HG02943 (cell line): ENCODE measurements around the gene XIRP2.

Experiments used
- ATAC-seq: cut with Tn5 transposase; IDR thresholded peaks from one replicate; pipeline ENCODE4 v1.9.1; 2021; ENCODE audit warnings: mild to moderate bottlenecking, low read depth, moderate library complexity; ENCODE audit not compliant: unreplicated experiment

The XIRP2 gene

DNA sequence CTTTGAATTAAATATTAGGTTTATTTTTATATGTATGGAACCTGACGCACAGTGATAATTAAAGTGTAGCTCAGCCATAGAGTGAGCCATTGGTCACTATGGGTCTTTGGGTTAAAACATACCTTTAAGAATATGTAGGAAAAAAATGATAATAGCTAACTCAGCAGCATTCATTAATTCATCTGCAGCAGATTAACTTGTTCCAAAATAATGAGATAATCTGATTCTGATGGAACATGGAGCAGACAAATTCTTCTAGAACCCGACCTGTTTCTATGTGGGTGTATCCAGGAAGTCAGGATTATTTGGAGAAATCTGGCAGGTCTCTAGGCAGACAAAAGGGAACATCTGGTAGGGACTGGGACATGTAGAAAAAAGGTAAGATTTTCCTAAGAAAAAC lies at the start of gene XIRP2:
Gene XIRP2 (plus strand): TSS at position 301 of the 400 bp plus-strand sequence. CDS start 15,003 bp downstream, outside the sequence.
- no peak for ATAC-seq

DNA sequence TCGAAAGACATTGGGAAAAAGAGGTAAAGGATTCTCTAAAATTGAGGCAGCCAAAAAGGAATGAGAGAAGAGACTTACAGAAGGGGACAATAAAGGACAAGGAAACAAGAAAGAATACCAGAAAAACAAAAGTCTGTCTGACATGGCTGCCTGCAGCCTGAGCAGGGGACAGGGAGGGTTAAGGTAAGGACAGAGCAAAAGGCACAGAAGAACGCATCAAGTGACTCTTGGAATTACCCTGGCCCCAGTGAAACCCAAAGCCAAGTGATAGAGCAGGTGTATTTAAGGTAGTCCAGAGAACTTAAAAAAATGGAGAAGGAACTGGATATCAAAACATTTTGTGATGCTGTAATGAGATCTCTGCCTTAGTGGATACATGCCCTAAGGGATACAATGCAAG lies 47.1 kb upstream of the XIRP2 start:
- no peak for ATAC-seq

DNA sequence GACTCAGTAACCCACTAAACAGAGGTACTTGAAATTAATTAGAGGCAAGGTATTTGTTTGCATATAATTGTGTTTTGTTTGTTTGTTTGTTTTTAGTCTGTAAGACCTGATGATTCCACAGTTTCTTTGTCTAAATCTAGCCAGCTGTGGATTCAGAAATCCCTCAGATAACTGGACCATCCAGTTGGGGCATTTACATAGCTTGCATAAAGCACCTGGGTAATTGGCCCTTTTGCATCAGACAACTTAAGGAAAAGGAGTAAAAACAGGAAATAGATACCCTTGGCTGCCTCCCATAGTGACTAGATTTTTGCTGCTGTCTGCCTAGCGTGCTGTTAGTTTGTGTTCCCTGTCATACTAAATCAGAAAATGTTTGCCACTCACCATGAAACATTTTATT lies 46.6 kb upstream of the XIRP2 start:
- no peak for ATAC-seq

DNA sequence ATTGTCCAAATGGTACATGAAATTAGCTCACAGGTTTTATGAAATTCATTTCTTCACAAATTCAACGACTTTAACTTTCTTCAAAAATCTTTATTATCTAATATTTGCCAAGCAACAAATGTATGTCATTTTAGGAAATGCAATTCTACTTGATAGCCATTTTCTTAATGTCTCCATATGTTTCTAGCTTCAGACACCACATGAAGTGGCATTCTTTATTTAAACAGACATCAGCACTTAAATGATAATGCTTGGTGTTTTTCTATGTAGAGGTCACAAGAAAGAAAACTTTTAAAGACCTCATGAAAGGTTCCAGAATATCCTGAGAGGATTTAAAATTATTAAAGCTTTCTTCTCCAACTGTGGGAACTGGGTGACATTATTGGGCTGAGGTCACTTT lies 44.2 kb upstream of the XIRP2 start:
- no peak for ATAC-seq

GRCh38 chr2:166862468-166863132 lies 25.7 kb upstream of the XIRP2 start:
- ATAC-seq: no peak

- no peak for ATAC-seq
Measured at GRCh38 chr2:166867874-166868514, 20.3 kb upstream of the XIRP2 start.

GRCh38 chr2:166870346-166870745 lies 17.9 kb upstream of the XIRP2 start:
- no peak for ATAC-seq

GRCh38 chr2:166881177-166881576 lies 7.1 kb upstream of the XIRP2 start:
- no peak for ATAC-seq

DNA sequence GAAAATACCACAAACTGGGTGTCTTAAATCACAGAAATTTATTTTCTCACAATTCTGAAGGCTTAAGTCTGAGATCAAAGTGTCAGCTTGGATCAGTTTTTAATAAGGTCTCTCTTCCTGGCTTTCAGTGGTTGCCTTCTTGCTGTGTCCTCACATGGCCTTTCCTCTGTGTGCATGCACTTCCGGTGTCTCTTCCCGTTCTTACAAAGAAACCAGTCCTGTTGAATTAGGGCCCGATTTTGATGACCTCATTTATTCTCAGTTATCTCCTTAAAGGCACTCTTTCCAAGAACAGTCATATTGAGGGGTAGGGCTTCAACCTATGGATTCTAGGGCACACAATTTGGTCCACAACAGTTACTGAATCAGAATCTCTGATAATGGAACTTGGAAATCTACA lies 5.4 kb upstream of the XIRP2 start:
- no peak for ATAC-seq

DNA sequence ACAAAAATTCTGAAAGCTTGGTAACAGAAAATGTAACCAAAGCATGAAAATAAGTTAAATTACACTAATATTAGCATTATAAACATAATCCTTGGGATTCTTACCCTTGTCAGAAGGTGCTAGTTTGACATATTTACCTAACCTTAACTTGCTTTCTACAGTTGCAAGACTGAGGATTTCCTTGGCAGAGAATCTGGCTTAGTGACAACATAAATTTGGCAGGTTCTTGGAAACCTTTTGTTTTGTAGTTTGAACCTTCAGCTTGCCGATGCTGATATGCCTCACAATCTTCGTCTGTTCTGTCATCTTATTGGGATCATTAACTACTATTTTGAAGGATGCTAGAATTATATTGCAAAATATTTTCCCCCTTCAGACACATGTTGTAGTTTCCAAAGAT lies 3.4 kb downstream of the XIRP2 start:
- ATAC-seq: no peak

DNA sequence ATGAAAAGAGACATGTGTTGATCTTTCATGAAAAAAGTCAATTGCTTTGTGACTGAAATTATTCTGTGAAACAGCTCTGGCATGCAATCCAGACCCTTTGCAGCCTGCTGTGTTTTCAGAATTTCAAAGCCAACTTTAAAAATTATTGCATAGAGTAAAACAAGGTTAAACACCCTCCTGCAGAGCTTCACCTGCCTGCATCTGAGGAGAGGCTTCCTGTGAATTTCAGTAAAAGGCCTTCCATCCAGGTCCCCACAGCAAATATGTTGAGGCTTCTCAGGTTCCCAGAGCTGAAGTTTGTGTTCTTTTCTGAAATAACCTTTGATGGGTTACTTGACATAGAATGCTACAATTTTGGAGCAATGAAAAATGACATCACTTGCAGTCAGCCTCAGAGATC lies 4.1 kb downstream of the XIRP2 start:
- no peak for ATAC-seq

- ATAC-seq: no peak
Measured at GRCh38 chr2:166895243-166895642, 7.0 kb downstream of the XIRP2 start.

GRCh38 chr2:166897666-166898065 lies 9.4 kb downstream of the XIRP2 start:
- ATAC-seq: no peak

GRCh38 chr2:166899676-166900075 lies 11.4 kb downstream of the XIRP2 start:
- ATAC-seq: no peak

DNA sequence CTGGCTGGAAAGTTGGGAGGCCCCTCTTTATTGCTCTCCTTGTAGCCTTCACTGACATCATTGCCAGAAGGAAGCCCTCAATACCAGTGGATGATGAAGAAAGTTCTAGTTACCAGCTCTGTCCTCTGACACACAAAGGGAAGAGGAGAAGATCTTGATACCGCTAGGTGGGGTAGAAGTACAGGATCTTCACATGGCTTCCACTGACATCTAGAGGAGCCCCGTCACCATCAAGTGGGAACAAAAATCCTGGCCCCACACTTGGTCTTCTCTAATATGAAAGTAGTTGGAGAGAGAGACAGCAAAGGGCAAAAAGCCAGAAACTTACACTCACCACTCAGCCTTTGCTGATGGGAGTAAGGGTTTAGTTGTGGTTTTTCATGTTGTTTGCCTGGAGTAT lies 12.4 kb downstream of the XIRP2 start:
- no peak for ATAC-seq

DNA sequence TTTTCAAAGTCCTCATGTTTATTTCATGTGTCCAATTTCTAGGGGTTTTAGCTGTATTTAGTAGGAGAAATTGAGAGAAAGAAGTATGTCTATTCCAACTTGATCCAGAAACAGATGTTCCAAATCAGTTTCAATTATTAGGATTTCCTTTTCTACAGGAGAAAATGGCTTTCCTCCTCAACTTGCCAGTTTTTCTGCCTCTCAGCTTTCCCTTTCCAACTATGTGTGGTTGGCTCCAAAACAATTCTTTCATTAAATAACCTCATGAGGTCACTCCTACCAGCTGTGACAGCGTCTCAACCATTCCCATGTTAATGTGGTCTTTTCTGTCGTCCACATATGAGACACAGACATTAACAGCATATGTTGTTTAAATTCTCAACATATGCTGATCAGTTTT lies 13.1 kb downstream of the XIRP2 start:
- no peak for ATAC-seq

- no peak for ATAC-seq
Measured at GRCh38 chr2:166916987-166917386, 28.7 kb downstream of the XIRP2 start.

DNA sequence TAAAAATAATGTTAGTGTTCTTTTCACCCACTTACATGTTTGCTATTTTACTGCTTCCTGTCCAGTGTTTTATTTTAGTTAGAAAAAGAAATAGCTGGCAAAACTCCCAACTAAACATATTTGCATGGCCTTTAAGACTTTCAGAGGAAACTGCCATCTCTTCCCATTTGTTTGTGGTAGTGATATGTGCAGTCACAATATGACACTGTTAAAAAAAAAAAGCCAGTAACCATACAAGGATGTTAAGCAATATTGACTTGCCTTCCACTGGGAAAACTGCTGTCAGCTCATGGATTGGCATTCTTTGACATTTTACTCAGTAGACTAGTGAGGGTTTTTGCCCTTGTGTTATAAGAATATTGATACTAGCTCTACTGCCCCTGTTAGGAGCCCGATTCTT lies 29.1 kb downstream of the XIRP2 start:
- no peak for ATAC-seq

DNA sequence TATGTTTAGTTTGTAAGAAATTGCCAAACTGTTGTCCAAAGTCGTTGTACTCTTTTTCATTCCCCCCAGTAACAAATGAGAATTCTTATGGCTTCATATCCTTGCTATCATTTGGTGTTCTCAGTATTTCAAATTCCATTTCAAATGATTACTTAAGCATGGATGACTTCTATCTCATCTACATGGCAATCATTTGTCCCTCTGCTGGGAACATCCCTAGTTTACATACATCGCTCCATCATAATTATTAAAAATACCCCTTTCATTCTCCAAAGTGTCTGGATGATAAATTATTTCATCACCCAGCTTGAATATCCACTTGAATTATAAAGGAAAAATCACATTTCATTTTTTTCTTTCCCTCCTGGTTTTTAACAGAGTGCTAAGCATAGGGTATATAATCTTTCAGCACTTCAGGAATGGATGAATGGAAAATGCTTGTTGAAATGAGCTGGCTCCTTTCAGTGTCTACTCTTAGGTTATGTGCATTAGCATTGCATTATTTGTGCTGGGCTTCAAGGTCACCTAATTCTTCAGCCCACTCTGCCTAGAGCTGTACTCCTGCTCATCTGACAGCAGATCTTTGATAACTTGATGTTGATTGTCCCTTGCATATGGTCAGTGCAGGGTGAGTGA lies 33.1 kb downstream of the XIRP2 start:
- ATAC-seq: no peak

DNA sequence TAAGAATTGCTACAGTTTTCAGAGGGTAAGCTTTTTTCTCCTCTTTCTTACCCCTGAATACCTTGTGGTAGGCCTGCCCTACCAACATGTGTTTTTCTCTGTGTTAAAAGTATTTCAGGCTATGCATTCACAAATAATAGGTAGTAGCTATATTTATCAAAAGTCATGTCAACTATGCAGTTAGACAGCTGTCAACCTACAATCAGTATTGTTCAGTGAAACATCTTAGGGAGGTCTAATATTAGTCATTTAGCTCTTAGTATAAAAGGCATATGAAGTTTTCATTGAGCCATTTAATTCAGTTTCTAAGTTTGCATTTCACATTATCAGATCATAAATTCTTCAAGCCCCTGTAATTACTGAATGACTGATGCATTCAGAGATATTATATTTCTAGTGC lies 36.7 kb downstream of the XIRP2 start:
- ATAC-seq: no peak

- ATAC-seq: no peak
Measured at GRCh38 chr2:166926657-166927056, 38.4 kb downstream of the XIRP2 start.

DNA sequence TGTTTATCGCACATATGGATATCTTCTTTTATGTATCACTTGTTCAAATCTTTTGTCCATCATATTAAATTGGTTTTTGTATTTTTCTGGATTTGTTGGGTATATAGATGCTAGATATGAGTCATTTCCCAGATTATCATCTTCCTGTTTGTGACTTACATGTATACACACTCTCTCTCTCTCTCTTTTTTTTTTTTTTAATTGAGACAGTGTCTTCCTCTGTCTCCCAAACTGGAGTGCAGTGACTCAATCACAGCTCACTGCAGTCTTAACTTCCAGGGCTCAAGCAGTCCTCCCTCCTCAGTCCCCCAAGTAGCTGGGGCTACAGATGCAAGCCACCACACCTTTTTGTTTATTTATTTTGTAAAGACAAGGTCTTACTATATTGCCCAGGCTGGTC lies 43.8 kb downstream of the XIRP2 start:
- ATAC-seq: no peak
